ENCODE results near the gene CTXN1.

- TF ChIP-seq CTCF (conservative IDR thresholded peaks at IDR 0.05 in 1 of 2, IDR thresholded peaks at IDR 0.05 in 1 of 2; ENCODE audit: low read depth in 1 of 2, low read length in 2 of 2): no peak
- TF ChIP-seq EZH2 (IDR thresholded peaks at IDR 0.05; ENCODE audit: low read length, missing control alignments): no peak
Observed at GRCh38 chr19:7900931-7901330, 25.0 kb downstream of the CTXN1 start.
